Glomerular visceral epithelial cell (primary cell): ENCODE measurements around the gene SPTLC2.
A peak's percentile ranks its signal among the peaks of the same experiment; 100 is the strongest.
"Not testable (repeated sequence)": the region's sequence is repeated elsewhere in the genome, so short reads cannot be mapped to it uniquely, and the experiment has no call there.

Experiments
- DNase-seq: peaks from one replicate; pipeline ENCODE4 v3.0.0-alpha.2; 2016; ENCODE audit errors: extremely low spot score

Gene SPTLC2

GRCh38 chr14:77549451-77549850 lies 67.0 kb downstream of the SPTLC2 start:
- no peak for DNase-seq

GRCh38 chr14:77547512-77548180 lies 68.8 kb downstream of the SPTLC2 start:
- DNase-seq, result no peak

DNA sequence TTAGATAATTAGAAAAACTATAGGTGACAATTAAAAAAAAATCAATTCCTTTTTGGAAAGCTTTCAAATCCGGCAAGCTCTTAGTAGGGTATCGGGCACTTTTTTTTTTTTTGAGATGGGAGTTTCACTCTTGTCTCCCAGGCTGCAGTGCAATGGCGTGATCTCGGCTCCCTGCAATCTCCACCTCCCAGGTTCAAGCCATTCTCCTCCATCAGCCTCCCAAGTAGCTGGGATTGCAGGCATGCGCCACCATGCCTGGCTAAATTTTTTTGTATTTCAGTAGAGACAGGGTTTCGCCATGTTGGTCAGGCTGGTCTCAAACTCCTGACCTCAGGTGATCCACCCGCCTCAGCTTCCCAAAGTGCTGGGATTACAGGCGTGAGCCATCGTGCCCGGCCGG lies 71.3 kb downstream of the SPTLC2 start:
- not testable (repeated sequence) for DNase-seq

- DNase-seq, result no peak
Observed at GRCh38 chr14:77544571-77544970, 71.9 kb downstream of the SPTLC2 start.

DNA sequence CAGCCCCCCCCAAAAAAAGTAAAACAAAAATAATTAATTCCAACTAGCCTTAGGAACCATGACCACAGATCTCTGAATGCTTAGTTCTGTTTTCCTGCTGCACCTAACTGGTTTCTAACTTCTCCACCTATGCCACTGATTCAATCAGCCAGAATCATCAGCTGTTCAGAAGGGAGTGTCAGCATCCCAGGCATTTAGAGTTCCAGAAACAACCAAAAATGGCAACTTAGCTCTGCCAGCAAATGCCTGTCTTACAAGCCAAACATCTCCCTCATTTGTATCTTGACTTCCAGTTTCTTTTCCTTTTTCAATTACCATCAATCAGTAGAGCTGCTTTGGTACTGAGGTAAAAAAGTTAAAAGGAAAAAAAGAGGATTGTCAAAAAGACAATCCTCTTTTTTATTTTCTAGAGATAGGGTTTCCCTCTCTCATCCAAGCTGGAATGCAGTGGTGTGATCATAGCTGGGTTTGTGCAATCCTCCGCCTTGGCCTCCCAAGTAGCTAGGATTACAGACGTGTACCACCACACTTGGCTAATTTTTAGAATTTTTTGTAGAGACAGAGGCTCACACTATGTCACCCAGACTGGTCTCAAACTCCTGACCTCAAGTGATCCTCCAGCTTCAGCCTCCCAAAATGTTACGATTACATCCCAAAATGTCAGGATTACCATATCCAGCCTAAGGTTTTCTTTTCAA lies 72.7 kb downstream of the SPTLC2 start:
- DNase-seq, result no peak

DNA sequence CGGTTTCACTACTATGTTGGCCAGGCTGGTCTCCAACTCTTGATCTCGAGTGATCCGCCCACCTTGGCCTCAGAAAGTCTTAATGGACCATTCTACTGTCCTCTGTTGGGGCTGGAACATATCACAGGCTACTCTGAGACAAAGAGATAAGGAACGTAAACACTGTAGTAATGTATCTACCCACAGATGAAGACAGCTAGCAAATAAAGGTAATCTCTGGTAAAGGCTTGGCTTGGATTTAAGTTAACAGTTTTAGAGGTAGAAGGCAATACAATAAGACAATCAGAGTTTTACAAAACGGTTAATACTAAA lies 73.2 kb downstream of the SPTLC2 start:
- DNase-seq, result no peak

DNA sequence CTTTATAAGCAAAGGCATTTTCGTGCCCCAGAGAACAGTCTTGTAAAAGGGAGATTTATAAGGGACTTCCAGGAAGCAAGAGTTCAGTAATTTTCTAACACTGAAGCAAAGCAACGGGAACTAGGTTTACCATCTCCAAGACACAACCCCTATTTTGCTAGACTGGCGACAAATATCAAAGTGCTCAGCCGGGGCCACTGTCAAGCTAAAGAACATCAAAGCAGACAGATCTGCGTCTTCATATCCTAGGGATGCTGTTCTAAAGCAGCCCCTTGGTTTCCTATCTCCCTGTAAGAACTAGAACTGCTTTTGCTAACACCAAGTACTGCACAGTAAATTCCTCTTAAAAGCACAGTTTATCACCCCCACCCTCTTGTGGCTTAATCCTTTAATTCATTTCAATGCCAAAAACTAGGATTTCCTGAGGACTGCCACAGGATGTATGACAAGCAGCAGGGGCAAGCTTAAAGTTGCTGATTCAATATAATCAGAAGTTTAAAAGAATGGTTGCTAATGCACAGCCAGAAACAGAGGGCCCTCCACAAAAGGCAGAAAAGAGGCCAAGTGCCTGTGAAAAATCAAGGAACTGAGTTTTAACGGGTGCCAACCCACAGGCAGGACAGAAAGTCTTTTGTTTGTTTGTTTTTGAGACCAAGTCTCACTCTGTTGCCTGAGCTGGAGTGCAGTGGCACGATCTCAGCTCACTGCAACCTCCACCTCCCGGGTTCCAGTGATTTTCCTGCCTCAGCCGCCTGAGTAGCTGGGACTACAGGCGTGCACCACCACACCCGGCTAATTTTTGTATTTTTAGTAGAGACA lies 73.8 kb downstream of the SPTLC2 start:
- no peak for DNase-seq

GRCh38 chr14:77541905-77542304 lies 74.5 kb downstream of the SPTLC2 start:
- DNase-seq, result no peak

DNA sequence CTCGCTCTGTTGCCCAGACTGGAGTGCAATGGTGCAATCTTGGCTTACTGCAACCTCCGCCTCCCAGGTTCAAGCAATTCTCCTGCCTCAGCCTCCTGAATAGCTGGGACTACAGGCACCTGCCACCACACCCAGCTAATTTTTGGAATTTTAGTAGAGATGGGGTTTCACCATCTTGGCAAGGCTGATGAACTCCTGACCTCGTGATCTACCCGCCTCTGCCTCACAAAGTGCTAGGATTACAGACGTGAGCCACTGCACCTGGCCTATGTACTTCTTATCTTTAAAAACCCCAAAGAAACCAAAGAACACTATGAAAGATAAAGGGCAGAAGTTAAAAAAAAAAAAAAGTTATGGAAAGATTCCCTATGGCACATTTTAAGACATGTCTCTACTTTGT lies 79.5 kb downstream of the SPTLC2 start:
- not testable (repeated sequence) for DNase-seq

DNA sequence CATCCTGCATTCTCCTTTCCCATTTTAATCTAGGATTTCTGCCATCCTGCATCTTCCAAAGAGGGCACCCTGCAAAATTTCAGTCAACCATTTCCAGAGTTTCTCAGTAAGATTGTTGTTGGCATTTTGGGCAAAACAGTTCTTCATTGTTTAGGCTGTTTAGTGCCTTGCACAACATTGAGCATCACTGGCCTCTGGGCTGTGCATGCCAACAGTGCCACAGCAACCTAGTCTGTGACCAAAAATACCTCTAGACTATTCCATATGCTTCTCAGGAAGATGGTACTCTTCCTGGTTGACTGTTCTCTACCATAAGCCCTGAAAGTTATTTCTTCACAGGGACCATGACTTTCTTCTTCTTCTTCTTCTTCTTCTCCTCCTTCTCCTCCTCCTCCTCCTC lies 85.4 kb downstream of the SPTLC2 start:
- DNase-seq, result no peak

DNA sequence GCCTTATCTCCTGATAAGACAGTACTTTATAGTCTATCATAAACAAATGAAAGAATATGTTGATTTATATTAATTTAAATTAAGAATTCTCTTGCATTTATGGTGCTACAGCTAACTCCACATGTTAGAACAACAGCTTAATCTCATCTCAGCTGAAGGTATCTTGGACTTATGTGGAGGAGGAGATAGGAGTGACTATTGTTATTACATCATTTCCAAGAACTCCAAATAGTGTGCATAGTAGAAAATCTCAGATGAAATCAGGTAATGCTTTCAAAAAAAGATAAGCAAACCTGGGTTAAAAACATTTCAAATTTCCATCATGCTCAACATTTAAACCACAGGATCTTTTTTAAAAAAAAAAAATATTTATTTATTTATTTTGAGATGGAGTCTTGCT lies 86.5 kb downstream of the SPTLC2 start:
- no peak for DNase-seq

DNA sequence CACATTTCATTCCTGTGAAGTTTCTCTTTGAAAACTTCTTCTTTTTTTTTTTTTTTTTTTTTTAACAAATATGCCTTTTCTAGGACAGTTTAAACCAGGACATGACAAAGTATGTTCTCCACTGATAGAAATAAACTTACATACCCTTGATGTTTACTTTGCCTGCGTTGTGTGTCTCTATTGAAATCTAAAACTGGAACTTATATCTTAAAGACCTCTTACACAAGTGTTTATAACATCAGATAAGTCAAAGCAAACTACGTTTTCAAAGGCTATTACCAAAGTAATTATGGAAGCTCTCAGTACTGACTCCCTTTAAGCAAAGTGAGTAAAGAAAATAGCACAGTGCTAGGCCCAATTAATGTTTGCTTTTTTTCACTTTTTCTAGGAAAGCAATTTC lies 87.2 kb downstream of the SPTLC2 start:
- DNase-seq, result no peak

- DNase-seq, result not testable (repeated sequence)
Observed at GRCh38 chr14:77528701-77529100, 87.7 kb downstream of the SPTLC2 start.

- no peak for DNase-seq
Observed at GRCh38 chr14:77526266-77526665, 90.2 kb downstream of the SPTLC2 start.

DNA sequence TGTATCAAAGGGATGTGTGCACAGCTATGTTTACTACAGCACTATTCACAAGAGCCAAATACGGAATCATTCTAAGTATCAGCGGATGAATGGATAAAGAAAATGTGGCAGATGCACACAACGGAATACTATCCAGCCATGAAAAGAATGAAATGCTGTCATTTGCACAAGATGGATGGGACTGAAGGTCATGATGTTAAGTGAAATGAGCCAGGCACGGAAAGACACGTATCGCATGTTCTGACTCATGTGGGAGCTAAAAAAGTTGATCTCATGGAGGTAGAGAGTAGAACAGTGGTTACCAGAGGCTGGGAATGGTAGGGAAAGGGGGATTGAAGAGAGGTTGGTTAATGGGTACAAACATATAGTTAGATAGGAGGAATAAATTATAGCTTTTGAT lies 91.9 kb downstream of the SPTLC2 start:
- DNase-seq, result no peak

GRCh38 chr14:77523109-77523508 lies 93.3 kb downstream of the SPTLC2 start:
- DNase-seq, result no peak

- DNase-seq, result no peak
Observed at GRCh38 chr14:77520555-77520954, 95.9 kb downstream of the SPTLC2 start.

- DNase-seq, result no peak
Observed at GRCh38 chr14:77516126-77516525, 100.3 kb downstream of the SPTLC2 start.

GRCh38 chr14:77511486-77512162 lies 104.8 kb downstream of the SPTLC2 start:
- DNase-seq, result no peak

DNA sequence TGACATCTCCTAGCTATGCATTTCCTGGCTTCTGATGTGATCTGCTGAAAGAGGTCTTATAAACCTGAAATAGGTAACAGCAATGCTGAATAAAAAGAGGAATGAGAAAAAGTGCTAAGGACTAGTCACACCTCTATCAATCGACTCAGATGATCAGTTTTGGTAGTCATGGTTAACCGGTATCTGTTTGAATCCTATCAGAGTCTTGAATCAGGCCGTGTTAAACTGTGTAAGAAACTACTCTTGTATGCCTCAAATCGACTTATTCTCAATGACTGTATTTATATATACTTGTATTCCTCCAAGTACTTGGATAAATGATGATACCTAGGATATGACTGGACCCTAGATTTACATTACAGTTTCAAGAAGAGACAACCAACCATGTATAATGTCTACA lies 107.1 kb downstream of the SPTLC2 start:
- no peak for DNase-seq

- DNase-seq, result no peak
Observed at GRCh38 chr14:77508876-77509275, 107.6 kb downstream of the SPTLC2 start.

DNA sequence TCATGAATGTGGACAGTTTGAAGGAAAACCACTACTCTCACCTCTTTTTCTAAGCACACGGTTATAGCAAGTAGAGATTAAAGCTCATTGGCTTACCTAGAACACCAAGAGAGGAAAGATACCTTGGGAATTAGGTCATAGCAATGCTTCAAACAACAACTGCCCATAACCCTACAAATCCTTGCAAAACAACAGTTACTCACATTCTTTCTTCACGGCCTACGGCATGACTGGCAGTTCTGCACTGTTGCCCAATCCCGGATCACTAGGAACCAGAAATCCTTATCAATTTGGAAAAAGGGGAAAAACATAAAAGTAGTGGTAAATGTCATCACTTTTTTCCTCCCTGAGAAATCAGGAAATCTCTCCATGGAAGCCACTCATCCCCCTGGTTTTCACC lies 108.2 kb downstream of the SPTLC2 start:
- DNase-seq, result peak; percentile 43
